Measurements from ENCODE around the gene ZDHHC15. TPM values are rescaled to one million over a fixed set of nuclear protein-coding genes. Genes with fewer than 3 reads are reported as not detected.

Gene ZDHHC15
- total and polyA plus RNA-seq, 2 of the 8 experiments (the other 6 are each of a cell fraction or from before 2014, with no cell fraction given), result 1.7 to 3.5 TPM

GRCh38 chrX:75366861-75367260 is 156.0 kb downstream of the ZDHHC15 start:
- H3K79me2 ChIP-seq (ENCODE audit: control insufficient read depth in 1 of 2, insufficient read depth in 2 of 2, low read length in 2 of 2), result no peaks in the 10 kb centered on the region
- no peak overlapping the region for H4K8ac ChIP-seq (ENCODE audit: extremely low read depth, insufficient read depth, low read length)
- H2BK5ac ChIP-seq (ENCODE audit: low read depth, low read length), result no peak overlapping the region
- H2BK120ac ChIP-seq (replicated peaks; ENCODE audit: low read depth, low read length), result no peak overlapping the region
- no peak overlapping the region for H3K23ac ChIP-seq (ENCODE audit: insufficient read length)
- WGBS, 2 experiments (ENCODE audit: extremely low coverage in 1 of 2, insufficient coverage in 1 of 2, insufficient read length in 1 of 2, insufficient replicate concordance in 2 of 2, low coverage in 1 of 2, low lambda C conversion rate in 2 of 2, missing lambda C conversion rate in 1 of 2), result 100% methylated on average over 2 of the region's 2 CpGs; no CpG with 5 or more reads in 1 of the 2 experiments
- H3K4me1 ChIP-seq (replicated peaks in 1 of 4; ENCODE audit: control insufficient read depth in 3 of 4, insufficient read depth in 4 of 4, low read length in 3 of 4), result no peaks in the 10 kb centered on the region
- no peaks in the 10 kb centered on the region for H3K79me1 ChIP-seq (ENCODE audit: low read depth, low read length)
- no peak overlapping the region for H3K4me2 ChIP-seq (ENCODE audit: insufficient read depth in 1 of 2, low read depth in 2 of 2, low read length in 2 of 2)
- DNase-seq (ENCODE audit: low read depth in 1 of 2, low spot score in 2 of 2) (no peak), FAIRE-seq (peak; percentile 65)
- POLR2A ChIA-PET (ENCODE audit: partially characterized antibody), result no interaction called here
- H2AK5ac ChIP-seq (ENCODE audit: low read depth, low read length), result no peak overlapping the region
- CTCF ChIA-PET (ENCODE audit: partially characterized antibody), result no interaction called here
- no peaks in the 10 kb centered on the region; a peak in 2 of 8 replicates for H3K36me3 ChIP-seq (ENCODE audit: control insufficient read depth in 2 of 4, insufficient read depth in 4 of 4, low read length in 3 of 4)
- no peaks in the 10 kb centered on the region for H3K27me3 ChIP-seq (replicated peaks in 1 of 4; ENCODE audit: control insufficient read depth in 3 of 4, extremely low read depth in 1 of 4, insufficient read depth in 3 of 4, low read length in 3 of 4)
- no peak overlapping the region for H3K4me3 ChIP-seq (ENCODE audit: extremely low read depth in 1 of 4, insufficient read depth in 2 of 4, low read depth in 3 of 4, low read length in 4 of 4)
- no peaks in the 10 kb centered on the region for H4K20me1 ChIP-seq (replicated peaks in 1 of 2; ENCODE audit: control insufficient read depth in 1 of 2, insufficient read depth in 2 of 2, low read length in 2 of 2)
- H3K9me3 ChIP-seq (ENCODE audit: insufficient read depth in 2 of 2, low read depth in 1 of 2, low read length in 1 of 2), result peaks cover 0 to 4% of the 10 kb centered on the region in 2 experiments; a peak in 1 of 4 replicates
- no peak overlapping the region for H3K18ac ChIP-seq (ENCODE audit: extremely low read depth, low read length)
- no peak overlapping the region for H3K14ac ChIP-seq (ENCODE audit: insufficient read length)
- H4K5ac ChIP-seq (ENCODE audit: insufficient read length, low read depth, low read length), result no peak overlapping the region
- H3K4ac ChIP-seq (replicated peaks; ENCODE audit: insufficient read length, low read depth, low read length), result no peak overlapping the region
- no peak overlapping the region for H2AFZ ChIP-seq (ENCODE audit: low read length)
- H3K23me2 ChIP-seq (ENCODE audit: low read depth, low read length), result no peaks in the 10 kb centered on the region
- no peak overlapping the region for H3K56ac ChIP-seq (replicated peaks; ENCODE audit: insufficient read length, low read depth, low read length)
- no peak overlapping the region for H4K91ac ChIP-seq (replicated peaks; ENCODE audit: insufficient read length, low read length)
- no peak overlapping the region for H2BK12ac ChIP-seq (ENCODE audit: low read depth, low read length)
- H3K27ac ChIP-seq (ENCODE audit: low read depth, low read length), result no peak overlapping the region
- H3K9ac ChIP-seq (replicated peaks in 1 of 4; ENCODE audit: extremely low read depth in 1 of 4, low read depth in 3 of 4, low read length in 3 of 4), result no peak overlapping the region
- no peak overlapping the region for H2BK15ac ChIP-seq (ENCODE audit: low read length)
- H2BK20ac ChIP-seq (ENCODE audit: low read length), result no peak overlapping the region
- TF ChIP-seq RNF2 (IDR thresholded peaks at IDR 0.05; ENCODE audit: borderline replicate concordance, low read depth, low read length, missing control alignments, poor library complexity, severe bottlenecking), result no peak
- TF ChIP-seq SIRT6 (IDR thresholded peaks at IDR 0.05; ENCODE audit: low read length), result no peak
- TF ChIP-seq ZNF274 (IDR thresholded peaks at IDR 0.05; ENCODE audit: borderline replicate concordance, extremely low read depth, low read length), result no peak
- TF ChIP-seq HDAC2 (IDR thresholded peaks at IDR 0.05; ENCODE audit: borderline replicate concordance in 1 of 2, low read depth in 2 of 2, low read length in 2 of 2), result no peak
- no peak for TF ChIP-seq GABPA (IDR thresholded peaks at IDR 0.05; ENCODE audit: borderline replicate concordance, insufficient read depth, low read length)
- TF ChIP-seq BCL11A (IDR thresholded peaks at IDR 0.05; ENCODE audit: low read depth in 2 of 2, low read length in 2 of 2), result no peak
- TF ChIP-seq KDM5A (IDR thresholded peaks at IDR 0.05; ENCODE audit: low read length), result no peak

Data from H1 (cell line).